Putamen (tissue), 1 donor: Measurements from ENCODE around the gene TBC1D19.
"Not testable (repeated sequence)": the region's sequence is repeated elsewhere in the genome, so short reads cannot be mapped to it uniquely, and the experiment has no call there.

Experiments
- DNase-seq: peaks from one replicate; pipeline ENCODE4 v3.0.0-alpha.2; 2016; ENCODE audit warnings: low spot score

The TBC1D19 gene

DNA sequence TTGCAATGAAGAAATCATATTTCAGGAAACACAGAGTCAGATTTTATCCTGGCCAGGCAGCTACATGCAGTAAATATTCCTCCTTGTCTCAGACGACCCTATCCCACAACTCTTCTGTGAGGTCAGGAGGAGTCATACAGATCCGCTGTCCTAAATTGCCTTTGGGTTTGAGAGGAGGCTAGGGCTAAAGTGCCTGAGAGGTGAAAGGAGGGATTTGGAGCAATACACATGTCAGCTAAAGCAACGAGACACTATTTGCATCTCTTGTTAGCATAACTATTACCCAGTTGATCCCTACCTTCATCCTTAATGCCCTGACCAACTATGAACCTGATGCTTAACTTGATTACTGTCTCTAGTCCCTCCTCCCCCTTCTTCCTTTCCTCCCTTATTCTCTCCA is 98.6 kb downstream of the TBC1D19 start:
- DNase-seq, result no peak

GRCh38 chr4:26685250-26685649 is 101.4 kb downstream of the TBC1D19 start:
- no peak for DNase-seq

DNA sequence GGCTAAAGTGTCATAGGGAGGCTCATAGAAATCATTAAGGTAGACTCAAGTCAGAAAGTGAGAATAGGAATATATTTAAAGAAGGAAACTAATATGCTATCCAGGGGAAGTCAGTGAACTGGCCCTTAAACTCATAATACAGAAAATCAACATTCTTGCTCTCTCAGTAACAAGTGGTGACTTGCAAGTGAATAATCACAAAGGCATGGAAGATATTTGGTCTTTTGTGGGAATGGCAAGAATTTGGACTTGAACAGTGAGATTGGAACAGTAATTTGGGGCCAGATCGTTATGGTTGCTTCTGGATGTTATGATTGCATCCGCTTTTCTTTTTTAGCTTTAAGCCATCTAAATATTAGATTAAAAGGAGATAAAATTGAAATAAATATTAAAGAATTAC is 103.8 kb downstream of the TBC1D19 start:
- DNase-seq, result no peak

DNA sequence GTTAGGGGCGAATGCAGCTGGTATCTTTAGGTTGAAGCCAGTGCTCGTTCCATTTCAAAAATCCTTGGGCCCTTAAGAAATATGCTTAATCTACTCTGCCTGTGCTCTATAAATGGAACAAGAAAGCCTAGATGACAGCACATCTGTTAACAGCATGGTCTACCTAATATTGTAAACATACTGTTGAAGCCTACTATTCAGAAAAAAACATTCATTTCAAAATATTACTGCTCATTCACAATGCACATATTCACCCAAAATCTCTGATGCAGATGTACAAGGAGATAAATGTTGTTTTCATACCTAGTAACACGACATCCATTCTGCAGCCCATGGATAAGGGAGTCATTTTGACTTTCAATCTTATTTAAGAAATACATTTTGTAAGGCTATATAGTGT is 106.6 kb downstream of the TBC1D19 start:
- DNase-seq, result no peak

GRCh38 chr4:26692014-26692726 is 108.3 kb downstream of the TBC1D19 start:
- no peak for DNase-seq

DNA sequence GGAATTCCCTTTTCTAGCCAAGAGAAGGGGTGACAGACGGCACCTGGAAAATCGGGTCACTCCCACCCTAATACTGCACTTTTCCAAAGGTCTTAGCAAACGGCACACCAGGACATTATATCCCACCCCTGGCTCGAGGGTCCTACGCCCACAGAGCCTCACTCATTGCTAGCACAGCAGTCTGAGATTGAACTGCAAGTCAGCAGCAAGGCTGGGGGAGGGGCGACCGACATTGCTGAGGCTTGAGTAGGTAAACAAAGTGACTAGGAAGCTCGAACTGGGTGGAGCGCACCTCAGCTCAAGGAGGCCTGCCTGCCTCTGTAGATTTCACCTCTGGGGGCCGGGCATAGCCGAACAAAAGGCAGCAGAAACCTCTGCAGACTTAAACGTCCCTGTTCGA is 110.2 kb downstream of the TBC1D19 start:
- not testable (repeated sequence) for DNase-seq

- no peak for DNase-seq
These were observed 116.2 kb downstream of the TBC1D19 start for GRCh38 chr4:26700110-26700509.

GRCh38 chr4:26701095-26701494 is 117.2 kb downstream of the TBC1D19 start:
- no peak for DNase-seq

DNA sequence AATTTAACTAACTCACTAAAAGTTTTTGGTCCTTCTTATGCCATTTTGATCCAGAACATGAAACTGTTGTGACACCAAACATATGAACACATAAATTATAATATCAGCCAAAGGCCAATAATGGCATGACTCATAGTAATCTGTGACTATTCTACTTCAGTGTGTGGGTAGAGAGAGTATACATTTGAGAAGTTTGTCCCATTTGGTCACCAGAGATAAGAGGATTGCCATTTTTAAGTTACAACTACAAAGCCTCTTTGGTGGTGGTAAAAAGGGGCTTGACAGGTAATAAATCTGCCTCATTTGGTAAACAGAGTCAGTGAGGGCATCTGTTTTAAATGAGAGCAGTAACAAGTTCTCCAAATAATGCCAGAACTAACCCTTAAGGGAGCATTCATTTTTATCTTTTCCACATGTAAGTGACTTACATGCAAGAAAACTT is 117.9 kb downstream of the TBC1D19 start:
- no peak for DNase-seq

- no peak for DNase-seq
These were observed 123.5 kb downstream of the TBC1D19 start for GRCh38 chr4:26707342-26707741.

DNA sequence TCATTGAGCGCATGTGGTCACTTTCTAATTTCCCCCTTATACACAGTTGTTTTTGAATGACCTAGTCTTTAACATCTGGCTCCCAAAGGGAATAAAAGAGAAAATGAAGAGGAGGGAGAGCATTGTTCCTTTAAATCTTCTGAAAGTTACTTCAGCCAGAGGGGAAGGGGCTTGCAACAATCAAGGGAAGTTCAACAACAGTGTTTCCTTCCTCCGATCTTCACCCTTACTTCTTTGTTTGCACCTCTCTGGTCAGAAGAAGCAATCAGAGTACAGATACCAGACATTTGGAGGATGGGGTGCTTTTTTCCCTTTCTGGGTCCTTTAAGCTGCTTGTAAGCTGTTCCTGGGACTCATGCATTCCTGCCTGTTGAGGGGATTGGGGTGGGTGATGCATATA is 125.4 kb downstream of the TBC1D19 start:
- no peak for DNase-seq

DNA sequence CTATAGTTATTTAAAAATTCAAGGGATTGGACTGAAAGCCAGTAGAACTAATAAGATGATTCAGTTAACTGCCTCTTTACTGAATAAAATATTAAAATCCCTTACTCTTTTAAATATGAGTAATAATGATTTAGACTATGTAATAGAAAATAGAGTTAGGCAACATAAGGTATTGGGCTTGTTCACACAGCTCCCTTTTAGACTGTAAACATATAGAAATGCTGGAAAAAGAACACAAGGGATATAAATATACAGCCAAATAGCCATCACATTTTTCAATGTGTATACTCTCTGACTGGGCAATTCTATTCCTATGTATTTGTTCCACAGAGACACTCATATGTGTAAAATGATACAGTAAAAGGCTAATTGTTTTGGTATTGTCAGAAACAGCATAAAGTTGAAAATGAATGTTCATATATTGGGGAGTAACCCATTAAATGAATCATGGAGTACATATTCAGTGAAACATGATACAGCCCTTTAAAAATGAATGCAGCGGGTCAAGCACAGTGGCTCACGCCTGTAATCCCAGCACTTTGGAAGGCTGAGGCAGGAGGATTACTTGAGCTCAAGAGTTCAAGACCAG is 129.8 kb downstream of the TBC1D19 start:
- no peak for DNase-seq

GRCh38 chr4:26715636-26716242 is 131.9 kb downstream of the TBC1D19 start:
- DNase-seq, result no peak

GRCh38 chr4:26717332-26717731 is 133.4 kb downstream of the TBC1D19 start:
- no peak for DNase-seq

DNA sequence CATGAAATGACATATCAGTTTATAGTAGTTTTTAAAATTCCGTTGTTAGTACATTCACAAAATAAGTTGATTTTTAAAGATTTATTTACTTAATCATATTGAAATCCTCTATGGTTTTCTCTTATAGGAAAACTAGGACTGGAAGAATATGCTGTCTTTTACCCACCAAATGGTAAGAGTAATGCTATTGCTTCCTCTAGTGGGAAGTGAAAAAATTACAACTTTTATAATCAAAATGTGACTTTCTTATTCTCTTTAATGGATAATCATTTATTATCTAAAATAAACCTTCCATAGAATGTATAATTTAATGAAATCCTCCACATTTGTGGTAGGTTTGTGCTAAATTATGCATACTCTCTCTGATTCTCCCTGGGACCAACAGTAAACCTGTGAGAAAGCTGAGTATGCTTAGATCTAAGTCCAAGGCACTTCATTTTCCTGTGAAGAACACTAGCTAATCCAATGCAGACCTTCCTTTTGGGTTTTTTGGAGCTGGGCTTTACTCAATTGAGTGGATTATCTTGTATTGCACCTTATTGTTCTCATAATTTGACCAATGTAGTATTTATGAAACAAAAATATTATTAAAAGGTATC is 136.2 kb downstream of the TBC1D19 start:
- no peak for DNase-seq

DNA sequence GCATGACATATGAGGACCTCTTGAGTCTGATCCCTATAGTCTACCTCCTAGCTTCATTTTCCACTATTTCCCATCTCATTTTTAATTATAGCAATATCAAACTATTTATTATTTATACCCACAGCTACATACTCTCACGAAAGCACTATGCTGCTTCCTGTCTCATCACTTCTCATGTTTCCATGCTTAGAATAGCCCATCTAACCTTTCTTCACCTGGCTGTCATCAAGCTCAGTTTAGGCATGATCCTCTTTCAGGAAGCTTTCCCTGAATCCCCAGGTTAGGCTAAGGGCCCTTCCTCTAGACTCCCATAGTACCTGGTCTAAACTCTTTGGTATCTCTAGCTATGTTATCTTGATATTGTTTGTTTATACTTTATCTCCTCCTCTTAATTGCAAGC is 137.8 kb downstream of the TBC1D19 start:
- DNase-seq, result no peak

GRCh38 chr4:26723216-26723615 is 139.3 kb downstream of the TBC1D19 start:
- DNase-seq, result no peak

DNA sequence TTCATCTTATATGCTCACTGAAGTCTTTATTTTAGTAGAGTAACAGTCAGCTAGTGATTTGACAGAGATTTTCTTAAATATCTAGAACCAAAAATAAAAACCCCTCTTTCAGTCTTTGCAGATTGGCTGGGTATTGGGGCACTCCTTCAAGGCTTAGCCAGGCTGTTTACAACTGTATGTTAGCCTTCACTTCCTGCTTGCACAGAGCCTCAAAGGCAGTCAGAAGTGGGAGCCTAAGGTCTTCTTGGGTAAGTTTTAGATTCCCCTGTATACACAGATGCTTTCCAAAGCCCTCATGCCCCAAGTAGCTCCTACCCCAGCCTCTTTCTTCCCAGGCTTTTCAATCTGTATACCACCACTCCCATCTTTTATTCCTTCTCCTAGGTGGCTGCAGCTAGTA is 140.7 kb downstream of the TBC1D19 start:
- DNase-seq, result no peak

- no peak for DNase-seq
These were observed 142.9 kb downstream of the TBC1D19 start for GRCh38 chr4:26726655-26727387.

GRCh38 chr4:26727844-26728243 is 144.0 kb downstream of the TBC1D19 start:
- no peak for DNase-seq

DNA sequence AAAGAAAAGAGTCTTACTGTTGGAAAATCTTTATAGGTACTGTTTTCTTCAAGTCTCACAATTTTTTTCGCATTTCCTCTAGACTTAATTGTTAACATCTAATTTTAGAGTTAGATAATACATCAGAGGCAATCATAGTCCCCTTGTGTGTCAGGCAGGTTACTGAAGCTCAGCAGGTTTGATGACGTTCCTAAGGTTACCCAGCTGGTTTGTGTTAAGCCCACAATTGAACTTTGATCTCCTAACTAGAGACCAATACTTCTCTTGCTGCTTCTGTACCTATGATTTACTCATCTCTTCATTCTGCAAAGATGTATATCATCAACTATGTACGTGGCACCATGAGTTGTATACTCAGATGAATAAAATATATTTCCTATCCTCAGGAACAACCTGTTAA is 145.1 kb downstream of the TBC1D19 start:
- DNase-seq, result no peak

GRCh38 chr4:26729547-26729946 is 145.7 kb downstream of the TBC1D19 start:
- no peak for DNase-seq
